GM21528 (cell line): ENCODE data around the gene SLCO3A1.
"Not testable (repeated sequence)": the region's sequence is repeated elsewhere in the genome, so short reads cannot be mapped to it uniquely, and the experiment has no call there.

Source experiments
- ATAC-seq: cut with Tn5 transposase; IDR thresholded peaks from one replicate; pipeline ENCODE4 v1.9.1; 2021; ENCODE audit warnings: mild to moderate bottlenecking, moderate library complexity; ENCODE audit not compliant: unreplicated experiment, low FRiP score

SLCO3A1 gene

DNA sequence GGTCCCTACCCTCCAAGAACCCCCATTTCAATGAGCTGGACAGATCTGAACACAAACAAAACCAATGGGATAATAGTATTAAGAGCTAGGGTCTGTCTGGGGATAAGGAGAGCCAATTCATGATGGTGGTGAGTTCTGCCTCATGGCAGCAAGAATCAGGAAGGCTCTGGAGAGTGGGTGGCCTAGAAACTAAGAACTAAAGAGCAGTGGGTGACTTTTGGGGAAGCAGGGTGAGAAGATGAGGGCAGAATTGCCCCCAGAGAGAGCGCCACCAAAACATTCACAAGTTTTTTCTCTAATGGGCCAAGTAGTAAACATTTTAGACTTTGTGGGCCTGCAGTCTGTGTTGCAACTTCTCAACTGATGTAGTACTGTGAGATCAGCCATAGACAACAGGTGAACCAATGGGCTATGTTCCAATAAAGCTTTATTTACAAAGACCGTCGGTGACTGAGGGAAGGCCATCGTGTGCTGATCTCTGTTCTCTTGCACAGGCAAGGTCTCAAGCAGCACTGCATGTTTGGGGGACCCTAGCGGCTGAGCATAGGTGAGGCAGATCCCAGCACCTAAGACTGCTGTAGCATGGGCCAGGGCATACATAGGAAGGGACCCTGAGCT lies 314.7 kb downstream of the SLCO3A1 start:
- no peak for ATAC-seq

DNA sequence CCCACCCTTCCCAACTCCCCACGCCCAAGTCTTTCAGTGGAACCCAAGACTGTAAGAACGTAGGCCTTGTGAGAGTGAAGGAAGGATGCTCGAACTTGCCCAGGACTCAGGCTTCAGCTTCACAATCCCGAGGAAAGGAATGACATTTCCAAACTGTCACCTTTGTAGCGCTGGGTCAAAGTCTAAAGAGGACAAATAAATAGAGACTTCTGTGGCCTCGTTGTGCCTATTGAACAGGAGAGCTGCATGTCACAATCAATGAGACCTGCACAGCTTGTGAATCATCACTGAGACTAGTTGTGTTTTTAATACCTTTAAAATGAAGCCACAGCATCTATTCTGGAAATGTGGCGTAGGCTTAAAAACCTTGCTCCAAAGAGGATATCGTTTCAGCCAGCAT lies 317.4 kb downstream of the SLCO3A1 start:
- no peak for ATAC-seq

DNA sequence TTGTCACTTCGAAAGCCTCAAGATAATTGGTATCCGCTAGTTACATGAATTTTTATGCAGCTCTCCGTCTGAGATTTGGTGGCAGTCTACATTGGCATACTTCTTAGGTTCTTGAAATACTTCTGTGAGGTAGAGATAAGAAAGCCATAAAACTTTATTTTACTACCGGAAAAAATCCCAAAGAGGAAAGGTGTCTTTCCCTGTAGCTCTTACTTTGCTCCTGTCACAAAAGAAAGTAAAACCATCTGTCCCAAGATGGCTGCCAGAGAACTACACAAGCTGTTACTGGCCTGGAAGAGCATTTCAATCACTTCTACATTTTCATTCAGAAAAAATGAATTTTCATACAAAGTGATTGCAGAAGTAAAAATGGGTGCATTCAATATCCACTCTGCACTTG lies 325.4 kb downstream of the SLCO3A1 start:
- ATAC-seq = no peak

DNA sequence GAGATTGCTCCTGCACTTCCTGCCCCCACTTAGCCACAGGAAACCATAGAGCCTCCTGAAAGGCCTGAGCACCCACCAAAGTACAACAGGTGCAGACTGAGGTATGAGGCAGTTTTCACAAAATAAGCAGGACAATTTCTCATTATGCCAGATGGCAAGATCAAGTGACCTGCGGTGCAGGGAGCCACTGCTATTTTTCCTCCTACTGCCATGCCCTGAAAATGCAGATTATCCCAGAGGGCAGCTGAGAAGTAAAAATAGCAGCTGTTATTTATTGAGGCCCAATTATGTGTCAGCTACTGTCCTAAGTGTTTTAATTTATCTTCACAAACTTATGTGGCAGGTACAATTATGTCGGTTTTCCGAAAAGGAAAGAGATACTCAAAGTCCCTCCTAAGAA lies 330.6 kb downstream of the SLCO3A1 start:
- ATAC-seq = no peak

DNA sequence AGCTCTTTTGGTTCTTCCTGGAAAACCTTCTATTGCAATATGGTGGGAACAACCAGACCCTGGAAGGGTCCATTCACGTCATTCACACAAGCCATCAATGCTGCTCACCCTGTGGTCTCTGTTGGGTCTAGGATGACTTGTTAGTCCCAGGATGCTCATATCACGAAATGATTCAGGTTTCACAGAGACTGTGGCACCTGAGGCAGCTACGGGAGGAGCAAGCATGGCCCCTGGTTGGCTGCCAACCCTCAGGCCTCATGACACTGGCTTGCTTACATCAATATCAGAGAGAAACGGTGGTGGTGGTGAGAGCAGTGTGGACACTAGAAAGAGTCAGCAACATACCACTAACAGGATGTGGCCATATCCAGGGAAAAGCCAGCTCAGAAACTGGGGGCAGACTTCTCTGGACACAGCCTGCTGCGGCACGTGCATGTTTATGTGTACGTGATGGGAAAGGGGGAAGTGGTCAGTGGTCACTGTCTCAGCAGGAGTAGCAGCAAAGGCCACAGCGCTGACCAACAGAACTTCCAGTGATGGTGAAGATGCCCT lies 331.2 kb downstream of the SLCO3A1 start:
- ATAC-seq = no peak

DNA sequence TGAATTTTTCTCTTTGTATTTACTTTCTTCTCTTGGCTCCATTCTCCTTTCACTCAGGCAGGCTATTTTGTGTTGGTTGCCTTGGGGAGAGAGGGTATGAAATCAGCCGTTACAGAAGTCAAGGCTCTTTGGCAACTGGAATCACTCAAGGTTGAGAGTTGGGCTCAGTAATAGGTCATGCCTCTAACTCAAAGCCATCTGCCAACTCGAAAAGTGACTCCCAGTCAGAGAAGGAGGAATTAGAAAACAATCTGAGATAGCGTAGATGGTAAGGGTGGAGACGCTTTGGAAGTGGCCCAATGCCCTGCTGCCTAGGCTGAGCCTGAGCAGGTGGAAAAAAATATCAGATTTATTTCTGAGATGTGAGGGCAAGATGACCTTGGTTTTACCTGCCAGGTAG lies 334.5 kb downstream of the SLCO3A1 start:
- no peak for ATAC-seq

DNA sequence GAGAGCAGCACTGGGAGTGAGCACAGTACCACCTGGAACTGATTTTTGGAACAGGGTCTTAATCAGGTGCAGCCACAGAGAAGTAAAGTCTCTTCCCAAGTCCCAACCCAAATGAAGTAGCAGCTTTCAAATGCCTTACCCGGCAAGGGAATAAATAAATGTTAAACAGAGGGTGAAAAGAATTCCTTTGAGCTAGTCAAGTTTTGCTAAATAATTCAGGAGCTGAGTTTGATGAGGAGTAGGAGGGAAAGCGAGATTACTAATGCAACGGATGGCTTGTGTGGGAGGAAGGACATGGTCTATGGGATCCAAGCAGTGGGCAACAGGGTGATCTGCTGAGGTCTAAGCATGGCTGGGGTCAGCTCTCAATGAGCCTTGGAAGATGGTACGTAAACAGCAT lies 335.7 kb downstream of the SLCO3A1 start:
- no peak for ATAC-seq

DNA sequence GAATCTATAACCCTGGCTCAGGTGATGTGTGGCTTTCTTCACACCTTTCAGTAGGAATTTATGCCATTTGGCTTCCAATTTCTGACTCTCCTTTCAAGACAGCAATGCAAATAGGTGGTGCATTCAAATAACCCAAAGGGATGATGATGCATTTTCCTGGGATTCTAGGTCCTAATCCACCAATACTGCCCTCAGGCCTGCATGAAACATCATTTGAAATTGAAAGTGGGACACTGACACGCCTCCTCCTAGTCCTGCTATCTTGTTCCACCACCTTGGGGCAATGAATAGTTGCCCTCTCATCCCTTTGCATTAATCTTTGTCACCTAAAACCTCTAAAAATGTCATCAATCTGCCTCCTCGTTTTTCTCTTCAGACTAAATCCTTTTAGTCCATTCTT lies 341.7 kb downstream of the SLCO3A1 start:
- no peak for ATAC-seq

DNA sequence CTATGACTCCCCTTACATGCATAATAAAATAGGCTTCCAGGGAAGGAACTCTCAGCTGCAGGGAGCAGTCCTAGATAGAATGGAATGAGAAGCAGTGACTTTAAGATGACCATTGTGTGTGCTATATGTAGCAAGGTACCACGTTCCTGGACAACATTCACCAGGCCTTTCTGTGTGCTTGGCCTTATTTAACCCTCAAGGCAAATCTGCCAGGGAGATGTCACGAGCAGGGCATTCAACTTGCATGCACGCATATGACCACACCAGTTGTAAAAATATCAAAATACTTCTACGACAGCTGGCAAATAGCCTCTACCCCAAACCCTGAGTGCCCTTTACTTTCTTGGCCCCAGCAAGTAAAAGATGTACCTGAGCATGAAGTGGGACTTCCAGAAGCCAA lies 342.8 kb downstream of the SLCO3A1 start:
- ATAC-seq = no peak

DNA sequence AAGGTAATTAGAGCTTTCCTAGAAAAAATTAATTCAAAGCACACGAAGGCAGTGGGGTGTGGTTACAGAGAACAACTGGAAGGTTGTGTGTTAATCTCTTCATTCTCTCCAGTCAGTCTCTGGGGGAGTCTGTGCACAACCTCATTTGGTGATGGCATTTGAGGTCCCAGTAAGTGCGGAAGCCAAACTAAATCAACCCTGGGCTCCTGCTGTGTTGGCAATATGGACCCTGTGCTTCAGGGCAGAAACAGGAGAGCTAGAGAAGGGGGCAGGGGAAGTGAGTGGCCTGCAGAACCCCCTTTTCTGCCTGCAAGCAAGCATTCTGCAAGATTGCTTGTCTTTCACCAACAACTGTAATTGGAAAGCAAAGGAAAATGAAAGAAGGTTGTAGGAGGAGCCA lies 344.2 kb downstream of the SLCO3A1 start:
- ATAC-seq = no peak

DNA sequence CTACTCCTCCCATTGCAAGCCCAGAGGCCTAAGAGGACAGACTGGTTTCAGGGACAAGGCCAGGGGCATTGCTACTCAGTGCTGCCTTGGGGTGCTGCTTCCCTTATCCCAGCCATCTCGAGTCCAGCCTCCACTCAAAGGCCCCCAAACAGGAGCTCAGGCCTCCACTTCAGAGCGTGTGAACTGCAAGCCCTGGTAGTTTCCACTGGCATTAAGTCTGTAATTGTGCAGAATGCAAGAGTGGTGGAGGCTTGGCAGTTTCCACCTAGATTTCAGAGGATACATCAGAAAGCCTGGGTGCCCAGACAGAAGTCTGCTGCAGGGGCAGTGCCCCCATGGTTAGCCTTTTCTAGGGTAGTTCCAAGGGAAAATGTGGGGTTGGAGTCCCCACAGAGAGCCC lies 347.4 kb downstream of the SLCO3A1 start:
- ATAC-seq = no peak

DNA sequence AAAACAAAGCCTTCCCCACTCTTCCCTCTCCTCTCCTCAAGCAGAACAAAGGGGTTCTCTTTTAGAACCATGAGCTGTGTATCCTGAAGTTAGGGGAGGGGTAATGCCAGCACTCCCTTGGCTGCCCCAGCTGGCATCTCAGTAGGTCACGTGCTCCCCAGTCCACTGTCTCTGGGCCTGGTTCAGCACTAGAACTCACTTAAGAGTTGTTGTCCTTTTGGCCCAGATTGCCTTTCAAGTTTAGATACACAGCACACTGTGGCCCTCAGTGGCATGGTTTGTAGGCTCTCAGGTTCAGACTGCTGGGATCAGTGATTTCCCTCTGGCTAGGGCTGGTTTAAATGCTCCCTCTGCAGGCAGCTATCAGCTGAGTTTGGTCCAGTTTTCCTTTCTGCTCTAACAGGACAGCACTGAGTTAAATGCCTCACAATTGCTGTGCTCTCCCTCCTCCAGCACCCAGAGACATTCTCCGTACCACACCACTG lies 351.8 kb downstream of the SLCO3A1 start:
- ATAC-seq = no peak

DNA sequence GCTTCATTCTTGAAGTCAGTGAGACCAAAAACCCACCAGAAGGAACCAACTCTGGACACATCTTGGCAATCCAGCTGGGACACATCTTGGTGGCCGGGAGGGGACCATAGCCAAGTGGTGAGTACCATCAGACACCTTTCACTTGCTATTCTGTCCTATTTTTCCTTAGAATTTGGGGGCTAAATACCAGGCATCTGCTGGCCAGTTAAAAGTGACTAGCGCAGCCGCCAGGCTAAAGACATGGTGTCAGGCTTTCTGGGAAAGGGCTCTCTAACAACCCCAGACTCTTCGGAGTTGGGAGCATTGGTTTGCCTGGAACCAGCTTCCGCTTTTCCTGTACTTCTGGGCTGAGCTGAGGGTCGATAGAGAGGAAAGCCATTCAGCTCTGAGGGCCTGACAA lies 354.1 kb downstream of the SLCO3A1 start:
- not testable (repeated sequence) for ATAC-seq
